Parathyroid adenoma (tissue), 2 donors: ENCODE data around the gene CPS1.

Experiments used
- H2AFZ ChIP-seq: fragments of 300-600 bp; sonication (generic); one replicate; pipeline ENCODE4 v1.7.0; 2017; ENCODE audit warnings: antibody characterized with exemption, mild to moderate bottlenecking
- H3K27ac ChIP-seq: fragments of 300-600 bp; sonication (generic); one replicate; pipeline ENCODE4 v1.7.0; 2017
- H3K27me3 ChIP-seq: fragments of 300-600 bp; sonication (generic); one replicate; pipeline ENCODE4 v1.7.0; 2017; ENCODE audit warnings: low read length; ENCODE audit not compliant: control insufficient read depth, insufficient read depth
- H3K36me3 ChIP-seq: fragments of 300-600 bp; sonication (generic); one replicate; pipeline ENCODE4 v1.7.0; 2017; ENCODE audit warnings: low read length; ENCODE audit not compliant: control insufficient read depth, insufficient read depth
- H3K4me1 ChIP-seq: fragments of 300-600 bp; sonication (generic); one replicate; pipeline ENCODE4 v1.7.0; 2017; ENCODE audit warnings: control low read depth
- H3K4me2 ChIP-seq: fragments of 300-600 bp; sonication (generic); one replicate; pipeline ENCODE4 v1.7.0; 2017; ENCODE audit warnings: low read length
- H3K4me3 ChIP-seq: fragments of 300-600 bp; sonication (generic); one replicate; pipeline ENCODE4 v1.7.0; 2017; ENCODE audit warnings: low read depth, low read length
- H3K79me2 ChIP-seq: fragments of 300-600 bp; sonication (generic); one replicate; pipeline ENCODE4 v1.7.0; 2017; ENCODE audit warnings: control low read depth
- H3K9ac ChIP-seq: fragments of 300-600 bp; sonication (generic); one replicate; pipeline ENCODE4 v1.7.0; 2017; ENCODE audit warnings: mild to moderate bottlenecking
- H3K9me3 ChIP-seq: fragments of 300-600 bp; sonication (generic); one replicate; pipeline ENCODE4 v1.7.0; 2017; ENCODE audit warnings: low read length; ENCODE audit not compliant: control insufficient read depth
- TF ChIP-seq, protein P1 (sequence below): fragments of 300-600 bp; sonication (generic); IDR thresholded peaks from one replicate; pipeline ENCODE4 v1.7.0; 2017; ENCODE audit warnings: antibody characterized with exemption, mild to moderate bottlenecking
- donor health status: primary hyperparathyroidism.

Gene CPS1

DNA sequence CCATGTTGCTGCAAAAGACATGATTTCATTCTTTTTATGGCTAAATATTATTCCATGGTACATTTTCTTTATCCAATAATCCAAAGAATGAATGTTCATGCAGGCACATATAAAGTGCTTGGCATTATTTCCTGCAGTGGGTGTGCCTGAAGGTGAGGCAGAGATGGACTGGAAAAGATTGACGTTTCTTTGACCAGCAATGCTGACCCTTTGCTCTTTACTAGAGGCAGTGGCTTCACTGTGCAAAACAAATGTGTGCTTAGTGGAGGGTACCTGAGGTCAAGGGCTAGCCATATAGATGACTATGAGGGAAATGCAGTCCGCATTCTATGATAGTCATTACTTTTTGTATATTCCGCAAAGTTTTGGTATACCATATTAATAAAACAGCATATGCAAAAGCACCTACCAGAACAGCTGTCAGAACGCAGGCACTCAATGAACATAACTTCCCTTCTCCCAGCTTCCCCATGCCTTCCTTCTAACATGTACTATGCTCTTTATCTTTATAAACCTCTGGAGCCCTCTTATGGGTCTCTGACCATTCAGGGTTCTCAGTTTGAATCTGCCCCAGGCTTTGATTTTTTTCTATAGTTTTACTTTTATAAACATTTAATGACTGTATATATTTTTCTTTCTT, 32.6 kb upstream of the CPS1 start:
- no peaks in the 10 kb centered on the region for H3K4me1 ChIP-seq
- H3K27me3 ChIP-seq = no peaks in the 10 kb centered on the region
- H3K9me3 ChIP-seq = no peaks in the 10 kb centered on the region
- TF ChIP-seq, protein P1, sequence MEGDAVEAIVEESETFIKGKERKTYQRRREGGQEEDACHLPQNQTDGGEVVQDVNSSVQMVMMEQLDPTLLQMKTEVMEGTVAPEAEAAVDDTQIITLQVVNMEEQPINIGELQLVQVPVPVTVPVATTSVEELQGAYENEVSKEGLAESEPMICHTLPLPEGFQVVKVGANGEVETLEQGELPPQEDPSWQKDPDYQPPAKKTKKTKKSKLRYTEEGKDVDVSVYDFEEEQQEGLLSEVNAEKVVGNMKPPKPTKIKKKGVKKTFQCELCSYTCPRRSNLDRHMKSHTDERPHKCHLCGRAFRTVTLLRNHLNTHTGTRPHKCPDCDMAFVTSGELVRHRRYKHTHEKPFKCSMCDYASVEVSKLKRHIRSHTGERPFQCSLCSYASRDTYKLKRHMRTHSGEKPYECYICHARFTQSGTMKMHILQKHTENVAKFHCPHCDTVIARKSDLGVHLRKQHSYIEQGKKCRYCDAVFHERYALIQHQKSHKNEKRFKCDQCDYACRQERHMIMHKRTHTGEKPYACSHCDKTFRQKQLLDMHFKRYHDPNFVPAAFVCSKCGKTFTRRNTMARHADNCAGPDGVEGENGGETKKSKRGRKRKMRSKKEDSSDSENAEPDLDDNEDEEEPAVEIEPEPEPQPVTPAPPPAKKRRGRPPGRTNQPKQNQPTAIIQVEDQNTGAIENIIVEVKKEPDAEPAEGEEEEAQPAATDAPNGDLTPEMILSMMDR = no peak
- H3K4me2 ChIP-seq = no peak overlapping the region
- no peak overlapping the region for H2AFZ ChIP-seq
- no peak overlapping the region for H3K4me3 ChIP-seq
- no peaks in the 10 kb centered on the region for H3K36me3 ChIP-seq
- no peaks in the 10 kb centered on the region for H3K79me2 ChIP-seq
- H3K27ac ChIP-seq = no peak overlapping the region
- no peak overlapping the region for H3K9ac ChIP-seq

- H3K9me3 ChIP-seq = no peaks in the 10 kb centered on the region
- no peaks in the 10 kb centered on the region for H3K4me1 ChIP-seq
- H2AFZ ChIP-seq = no peak overlapping the region
- H3K27me3 ChIP-seq = no peaks in the 10 kb centered on the region
- no peak overlapping the region for H3K9ac ChIP-seq
- TF ChIP-seq, protein P1 = no peak
- H3K36me3 ChIP-seq = no peaks in the 10 kb centered on the region
- H3K79me2 ChIP-seq = no peaks in the 10 kb centered on the region
- H3K4me2 ChIP-seq = no peak overlapping the region
- no peak overlapping the region for H3K4me3 ChIP-seq
- H3K27ac ChIP-seq = no peak overlapping the region
Measured at GRCh38 chr2:210524533-210524932, 31.9 kb upstream of the CPS1 start.

GRCh38 chr2:210527286-210527685, 29.1 kb upstream of the CPS1 start:
- Histone ChIP-seq H3K9me3 (no peaks in the 10 kb centered on the region), H3K27ac (no peak overlapping the region), H3K27me3 (no peaks in the 10 kb centered on the region), H3K4me1 (no peaks in the 10 kb centered on the region), H3K4me3 (no peak overlapping the region), H3K36me3 (no peaks in the 10 kb centered on the region), H3K9ac (no peak overlapping the region), H3K4me2 (no peak overlapping the region), H2AFZ (no peak overlapping the region), H3K79me2 (no peaks in the 10 kb centered on the region)
- TF ChIP-seq, protein P1 = no peak

DNA sequence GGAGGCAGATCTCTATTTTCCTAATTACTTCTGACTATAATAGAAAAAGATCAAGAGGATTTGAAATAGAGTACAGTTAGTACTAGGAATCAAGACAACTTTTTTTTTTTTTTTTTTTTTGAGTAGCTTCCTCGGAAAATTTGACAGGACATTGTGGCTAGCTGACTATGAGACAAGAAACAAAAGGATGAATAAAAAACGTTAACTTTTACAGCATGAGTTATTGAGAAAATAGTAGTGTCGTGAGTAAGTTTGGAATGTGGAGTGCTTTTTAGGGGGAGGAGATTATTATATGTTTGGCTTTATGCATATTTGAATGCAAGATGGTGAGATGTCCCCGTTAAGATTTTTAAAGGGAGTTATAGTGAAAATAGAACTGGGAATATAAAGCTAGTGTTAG, 27.7 kb upstream of the CPS1 start:
- Histone ChIP-seq H3K9me3 (no peaks in the 10 kb centered on the region), H3K27me3 (no peaks in the 10 kb centered on the region), H3K79me2 (no peaks in the 10 kb centered on the region), H3K27ac (no peak overlapping the region), H3K4me2 (no peak overlapping the region), H3K4me1 (no peaks in the 10 kb centered on the region), H3K9ac (no peak overlapping the region), H3K4me3 (no peak overlapping the region), H2AFZ (no peak overlapping the region), H3K36me3 (no peaks in the 10 kb centered on the region)
- TF ChIP-seq, protein P1 = no peak

GRCh38 chr2:210531050-210531449, 25.3 kb upstream of the CPS1 start:
- Histone ChIP-seq H3K36me3 (no peaks in the 10 kb centered on the region), H3K9me3 (no peaks in the 10 kb centered on the region), H3K79me2 (no peaks in the 10 kb centered on the region), H3K4me3 (no peak overlapping the region), H3K27me3 (no peaks in the 10 kb centered on the region), H3K4me2 (no peak overlapping the region), H3K27ac (no peak overlapping the region), H3K4me1 (no peaks in the 10 kb centered on the region), H2AFZ (no peak overlapping the region), H3K9ac (no peak overlapping the region)
- TF ChIP-seq, protein P1 = no peak
